Ovary (tissue), 3 donors: ENCODE results near the gene KLHL2.

Experiments
- EP300 ChIP-seq: sonication (generic); formaldehyde crosslinking; IDR thresholded peaks from one replicate; pipeline ENCODE4 v1.6.1; 2017; ENCODE audit warnings: antibody characterized with exemption
- POLR2A ChIP-seq: fragments of 450-650 bp; IDR thresholded peaks from one replicate; pipeline ENCODE4 v1.6.1; 2017; ENCODE audit warnings: antibody characterized with exemption, mild to moderate bottlenecking, moderate library complexity
- TF ChIP-seq, protein P1 (sequence below), 3 donors: fragments of 450-650 bp in 2 of 3; fragments of 200-600 bp in 1 of 3; IDR thresholded peaks; one replicate each; pipeline versions ENCODE4 v1.5.1 to v1.8.0; 2016 to 2022; ENCODE audit warnings: antibody characterized with exemption in 3 of 3, mild to moderate bottlenecking in 1 of 3
- donor health status: DM: no; HTN: no; CAD: no.

- TF ChIP-seq, protein P1, sequence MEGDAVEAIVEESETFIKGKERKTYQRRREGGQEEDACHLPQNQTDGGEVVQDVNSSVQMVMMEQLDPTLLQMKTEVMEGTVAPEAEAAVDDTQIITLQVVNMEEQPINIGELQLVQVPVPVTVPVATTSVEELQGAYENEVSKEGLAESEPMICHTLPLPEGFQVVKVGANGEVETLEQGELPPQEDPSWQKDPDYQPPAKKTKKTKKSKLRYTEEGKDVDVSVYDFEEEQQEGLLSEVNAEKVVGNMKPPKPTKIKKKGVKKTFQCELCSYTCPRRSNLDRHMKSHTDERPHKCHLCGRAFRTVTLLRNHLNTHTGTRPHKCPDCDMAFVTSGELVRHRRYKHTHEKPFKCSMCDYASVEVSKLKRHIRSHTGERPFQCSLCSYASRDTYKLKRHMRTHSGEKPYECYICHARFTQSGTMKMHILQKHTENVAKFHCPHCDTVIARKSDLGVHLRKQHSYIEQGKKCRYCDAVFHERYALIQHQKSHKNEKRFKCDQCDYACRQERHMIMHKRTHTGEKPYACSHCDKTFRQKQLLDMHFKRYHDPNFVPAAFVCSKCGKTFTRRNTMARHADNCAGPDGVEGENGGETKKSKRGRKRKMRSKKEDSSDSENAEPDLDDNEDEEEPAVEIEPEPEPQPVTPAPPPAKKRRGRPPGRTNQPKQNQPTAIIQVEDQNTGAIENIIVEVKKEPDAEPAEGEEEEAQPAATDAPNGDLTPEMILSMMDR (IDR thresholded peaks at IDR 0.05): no peak
- TF ChIP-seq POLR2A (no peak), EP300 (no peak)
Measured at GRCh38 chr4:165201806-165202205, 5.6 kb upstream of the KLHL2 start.
